ENCODE data around the gene PRKCA. TPM values are rescaled to one million over a fixed set of nuclear protein-coding genes. Genes with fewer than 3 reads are reported as not detected.

The PRKCA gene
- total and polyA plus RNA-seq, 4 donors, result 3.0 to 14.1 (median 5.4) TPM

DNA sequence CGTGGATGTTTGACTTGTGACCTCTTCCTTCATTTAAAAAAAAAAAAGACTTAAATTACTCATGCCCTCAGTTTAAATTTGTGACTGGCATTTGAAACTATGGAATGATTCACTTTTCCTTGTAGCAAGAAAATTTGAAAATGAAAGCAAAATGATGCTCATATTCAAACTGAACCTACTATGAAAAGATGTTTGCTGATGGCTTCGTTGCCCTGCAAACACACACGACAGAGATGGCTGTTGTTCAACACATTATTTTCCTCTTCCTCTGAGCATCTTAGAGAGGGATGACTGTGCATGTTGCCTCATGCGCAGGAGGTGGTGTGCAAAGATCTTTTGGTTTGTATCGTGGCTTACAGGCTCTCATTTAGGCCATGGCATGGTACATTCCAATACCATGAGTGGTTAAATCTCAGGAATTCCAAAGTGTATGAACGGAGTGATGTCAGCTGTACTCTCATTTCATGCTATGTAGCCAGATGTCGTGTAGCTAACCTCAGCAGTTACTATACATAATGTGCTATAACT, 164.5 kb downstream of the PRKCA start:
- Histone ChIP-seq H3K4me3 (ENCODE audit: low read depth in 1 of 3, low read length in 3 of 3) (no peak overlapping the region), H3K27ac (ENCODE audit: low read depth in 1 of 2, low read length in 2 of 2) (no peak overlapping the region), H3K36me3 (ENCODE audit: control insufficient read depth in 4 of 4, insufficient read depth in 3 of 4, low read depth in 1 of 4, low read length in 3 of 4) (no peaks in the 10 kb centered on the region), H3K9ac (ENCODE audit: low read depth in 1 of 2, low read length in 2 of 2) (no peak overlapping the region), H3K4me1 (ENCODE audit: control insufficient read depth in 4 of 4, insufficient read depth in 4 of 4, low read length in 3 of 4) (peaks cover 3 to 20% (median 13%) of the 10 kb centered on the region in 4 donors), H3K9me3 (ENCODE audit: control insufficient read depth in 4 of 4, low read length in 3 of 4) (no peaks in the 10 kb centered on the region), H3K27me3 (ENCODE audit: control insufficient read depth in 4 of 4, insufficient read depth in 4 of 4, low read length in 3 of 4) (no peaks in the 10 kb centered on the region)
- no peak for DNase-seq (ENCODE audit: low spot score)
- no peak for TF ChIP-seq FOXA2 (IDR thresholded peaks at IDR 0.05)
- TF ChIP-seq, protein P1, sequence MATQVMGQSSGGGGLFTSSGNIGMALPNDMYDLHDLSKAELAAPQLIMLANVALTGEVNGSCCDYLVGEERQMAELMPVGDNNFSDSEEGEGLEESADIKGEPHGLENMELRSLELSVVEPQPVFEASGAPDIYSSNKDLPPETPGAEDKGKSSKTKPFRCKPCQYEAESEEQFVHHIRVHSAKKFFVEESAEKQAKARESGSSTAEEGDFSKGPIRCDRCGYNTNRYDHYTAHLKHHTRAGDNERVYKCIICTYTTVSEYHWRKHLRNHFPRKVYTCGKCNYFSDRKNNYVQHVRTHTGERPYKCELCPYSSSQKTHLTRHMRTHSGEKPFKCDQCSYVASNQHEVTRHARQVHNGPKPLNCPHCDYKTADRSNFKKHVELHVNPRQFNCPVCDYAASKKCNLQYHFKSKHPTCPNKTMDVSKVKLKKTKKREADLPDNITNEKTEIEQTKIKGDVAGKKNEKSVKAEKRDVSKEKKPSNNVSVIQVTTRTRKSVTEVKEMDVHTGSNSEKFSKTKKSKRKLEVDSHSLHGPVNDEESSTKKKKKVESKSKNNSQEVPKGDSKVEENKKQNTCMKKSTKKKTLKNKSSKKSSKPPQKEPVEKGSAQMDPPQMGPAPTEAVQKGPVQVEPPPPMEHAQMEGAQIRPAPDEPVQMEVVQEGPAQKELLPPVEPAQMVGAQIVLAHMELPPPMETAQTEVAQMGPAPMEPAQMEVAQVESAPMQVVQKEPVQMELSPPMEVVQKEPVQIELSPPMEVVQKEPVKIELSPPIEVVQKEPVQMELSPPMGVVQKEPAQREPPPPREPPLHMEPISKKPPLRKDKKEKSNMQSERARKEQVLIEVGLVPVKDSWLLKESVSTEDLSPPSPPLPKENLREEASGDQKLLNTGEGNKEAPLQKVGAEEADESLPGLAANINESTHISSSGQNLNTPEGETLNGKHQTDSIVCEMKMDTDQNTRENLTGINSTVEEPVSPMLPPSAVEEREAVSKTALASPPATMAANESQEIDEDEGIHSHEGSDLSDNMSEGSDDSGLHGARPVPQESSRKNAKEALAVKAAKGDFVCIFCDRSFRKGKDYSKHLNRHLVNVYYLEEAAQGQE (IDR thresholded peaks at IDR 0.05), result no peak
- peak in 1 of 2 donors; percentile 23 for TF ChIP-seq JUND (IDR thresholded peaks at IDR 0.05)
- TF ChIP-seq, protein P2, sequence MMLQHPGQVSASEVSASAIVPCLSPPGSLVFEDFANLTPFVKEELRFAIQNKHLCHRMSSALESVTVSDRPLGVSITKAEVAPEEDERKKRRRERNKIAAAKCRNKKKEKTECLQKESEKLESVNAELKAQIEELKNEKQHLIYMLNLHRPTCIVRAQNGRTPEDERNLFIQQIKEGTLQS (IDR thresholded peaks at IDR 0.05), result no peak
- 60% methylated on average over 7 of the region's 7 CpGs for WGBS

DNA sequence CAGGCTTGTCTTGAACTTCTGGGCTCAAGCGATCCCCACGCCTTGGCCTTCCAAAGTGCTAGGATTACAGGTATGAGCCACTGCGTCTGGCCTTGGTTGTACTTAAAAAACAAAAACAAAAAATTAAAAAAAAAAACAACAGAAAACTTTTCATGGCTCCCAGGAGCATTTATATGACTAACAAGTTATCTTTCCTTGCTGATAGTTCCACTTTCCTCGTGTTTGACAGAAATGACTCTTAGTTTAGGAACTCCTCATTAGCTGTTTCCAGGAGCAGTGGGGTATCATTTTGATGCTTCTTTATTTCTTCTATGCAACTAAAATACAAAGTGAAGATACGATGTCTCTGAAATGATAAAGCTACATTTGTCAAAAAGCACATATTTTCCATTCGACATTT, 165.4 kb downstream of the PRKCA start:
- no peak overlapping the region for H3K4me3 ChIP-seq (ENCODE audit: low read depth in 1 of 3, low read length in 3 of 3)
- no peak overlapping the region for H3K27ac ChIP-seq (ENCODE audit: low read depth in 1 of 2, low read length in 2 of 2)
- H3K27me3 ChIP-seq (ENCODE audit: control insufficient read depth in 4 of 4, insufficient read depth in 4 of 4, low read length in 3 of 4), result no peaks in the 10 kb centered on the region
- TF ChIP-seq NR2F2 (IDR thresholded peaks at IDR 0.05) (no peak), RAD21 (IDR thresholded peaks at IDR 0.05) (no peak), GABPA (IDR thresholded peaks at IDR 0.05 in 1 of 2, conservative IDR thresholded peaks at IDR 0.05 in 1 of 2) (no peak), EGR1 (IDR thresholded peaks at IDR 0.05; ENCODE audit: low read depth in 2 of 2) (no peak), SP1 (IDR thresholded peaks at IDR 0.05) (no peak), FOXA1 (IDR thresholded peaks at IDR 0.05) (no peak), YY1 (IDR thresholded peaks at IDR 0.05) (no peak), FOXA2 (IDR thresholded peaks at IDR 0.05) (no peak), HNF4G (IDR thresholded peaks at IDR 0.05) (no peak)
- TF ChIP-seq, protein P1 (IDR thresholded peaks at IDR 0.05), result no peak
- TF ChIP-seq, protein P3, sequence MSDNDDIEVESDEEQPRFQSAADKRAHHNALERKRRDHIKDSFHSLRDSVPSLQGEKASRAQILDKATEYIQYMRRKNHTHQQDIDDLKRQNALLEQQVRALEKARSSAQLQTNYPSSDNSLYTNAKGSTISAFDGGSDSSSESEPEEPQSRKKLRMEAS (IDR thresholded peaks at IDR 0.05), result no peak
- TF ChIP-seq, protein P4, sequence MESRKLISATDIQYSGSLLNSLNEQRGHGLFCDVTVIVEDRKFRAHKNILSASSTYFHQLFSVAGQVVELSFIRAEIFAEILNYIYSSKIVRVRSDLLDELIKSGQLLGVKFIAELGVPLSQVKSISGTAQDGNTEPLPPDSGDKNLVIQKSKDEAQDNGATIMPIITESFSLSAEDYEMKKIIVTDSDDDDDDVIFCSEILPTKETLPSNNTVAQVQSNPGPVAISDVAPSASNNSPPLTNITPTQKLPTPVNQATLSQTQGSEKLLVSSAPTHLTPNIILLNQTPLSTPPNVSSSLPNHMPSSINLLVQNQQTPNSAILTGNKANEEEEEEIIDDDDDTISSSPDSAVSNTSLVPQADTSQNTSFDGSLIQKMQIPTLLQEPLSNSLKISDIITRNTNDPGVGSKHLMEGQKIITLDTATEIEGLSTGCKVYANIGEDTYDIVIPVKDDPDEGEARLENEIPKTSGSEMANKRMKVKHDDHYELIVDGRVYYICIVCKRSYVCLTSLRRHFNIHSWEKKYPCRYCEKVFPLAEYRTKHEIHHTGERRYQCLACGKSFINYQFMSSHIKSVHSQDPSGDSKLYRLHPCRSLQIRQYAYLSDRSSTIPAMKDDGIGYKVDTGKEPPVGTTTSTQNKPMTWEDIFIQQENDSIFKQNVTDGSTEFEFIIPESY (IDR thresholded peaks at IDR 0.05), result no peak
- 87% methylated on average over 6 of the region's 6 CpGs for WGBS
- no peak overlapping the region for H3K9ac ChIP-seq (ENCODE audit: low read depth in 1 of 2, low read length in 2 of 2)
- peaks cover 3 to 19% (median 12%) of the 10 kb centered on the region in 4 donors for H3K4me1 ChIP-seq (ENCODE audit: control insufficient read depth in 4 of 4, insufficient read depth in 4 of 4, low read length in 3 of 4)
- no peaks in the 10 kb centered on the region for H3K9me3 ChIP-seq (ENCODE audit: control insufficient read depth in 4 of 4, low read length in 3 of 4)
- H3K36me3 ChIP-seq (ENCODE audit: control insufficient read depth in 4 of 4, insufficient read depth in 3 of 4, low read depth in 1 of 4, low read length in 3 of 4), result no peaks in the 10 kb centered on the region
- no peak for DNase-seq (ENCODE audit: low spot score)

Data from liver (tissue), 9 donors.